Duodenal mucosa (tissue), 2 donors: ENCODE data around the gene ABCG2.

Experiments used
- H3K27ac ChIP-seq: one replicate; pipeline ENCODE4 v1.7.0; 2013; ENCODE audit warnings: low read depth, low read length
- H3K27me3 ChIP-seq, 2 donors: one replicate each; pipeline ENCODE4 v1.7.0; 2013; ENCODE audit warnings: low read length in 2 of 2, control low read depth in 1 of 2; ENCODE audit not compliant: insufficient read depth in 2 of 2, control insufficient read depth in 1 of 2
- H3K36me3 ChIP-seq, 2 donors: one replicate each; pipeline ENCODE4 v1.7.0; 2013; ENCODE audit warnings: low read length in 2 of 2, control low read depth in 1 of 2; ENCODE audit not compliant: insufficient read depth in 2 of 2, control insufficient read depth in 1 of 2
- H3K4me1 ChIP-seq, 2 donors: one replicate each; pipeline ENCODE4 v1.7.0; 2013; ENCODE audit warnings: low read length in 2 of 2, control low read depth in 1 of 2; ENCODE audit not compliant: insufficient read depth in 2 of 2, control insufficient read depth in 1 of 2
- H3K4me3 ChIP-seq, 2 donors: one replicate each; pipeline ENCODE4 v1.7.0; 2013; ENCODE audit warnings: low read length in 2 of 2, low read depth in 1 of 2
- H3K9ac ChIP-seq, 2 donors: one replicate each; pipeline ENCODE4 v1.7.0; 2013; ENCODE audit warnings: low read length in 2 of 2, low read depth in 1 of 2
- H3K9me3 ChIP-seq, 2 donors: one replicate each; pipeline ENCODE4 v1.7.0; 2013; ENCODE audit warnings: low read length in 2 of 2, control low read depth in 1 of 2; ENCODE audit not compliant: control insufficient read depth in 1 of 2

ABCG2 gene

GRCh38 chr4:88189881-88190585 lies 31.6 kb upstream of the ABCG2 start:
- peaks cover 13 to 15% of the 10 kb centered on the region in 2 donors for H3K4me1 ChIP-seq
- no peaks in the 10 kb centered on the region for H3K9me3 ChIP-seq
- H3K9ac ChIP-seq, result no peak overlapping the region
- no peaks in the 10 kb centered on the region for H3K27me3 ChIP-seq
- no peak overlapping the region for H3K27ac ChIP-seq
- H3K4me3 ChIP-seq, result no peak overlapping the region
- no peaks in the 10 kb centered on the region for H3K36me3 ChIP-seq

- Histone ChIP-seq H3K9me3 (no peaks in the 10 kb centered on the region), H3K27ac (no peak overlapping the region), H3K9ac (no peak overlapping the region), H3K36me3 (no peaks in the 10 kb centered on the region), H3K4me1 (peaks cover 9 to 10% of the 10 kb centered on the region in 2 donors), H3K27me3 (no peaks in the 10 kb centered on the region), H3K4me3 (no peak overlapping the region)
Measured at GRCh38 chr4:88189418-88189738, 30.9 kb upstream of the ABCG2 start.

- no peaks in the 10 kb centered on the region for H3K27me3 ChIP-seq
- no peaks in the 10 kb centered on the region for H3K9me3 ChIP-seq
- H3K4me3 ChIP-seq, result no peak overlapping the region
- peaks cover 9 to 10% of the 10 kb centered on the region in 2 donors for H3K4me1 ChIP-seq
- H3K9ac ChIP-seq, result no peak overlapping the region
- H3K36me3 ChIP-seq, result no peaks in the 10 kb centered on the region
- no peak overlapping the region for H3K27ac ChIP-seq
Measured at GRCh38 chr4:88188738-88189417, 30.4 kb upstream of the ABCG2 start.

- H3K27me3 ChIP-seq, result no peaks in the 10 kb centered on the region
- H3K4me3 ChIP-seq, result no peak overlapping the region
- no peak overlapping the region for H3K9ac ChIP-seq
- H3K36me3 ChIP-seq, result no peaks in the 10 kb centered on the region
- no peaks in the 10 kb centered on the region for H3K9me3 ChIP-seq
- peaks cover 9 to 10% of the 10 kb centered on the region in 2 donors for H3K4me1 ChIP-seq
- no peak overlapping the region for H3K27ac ChIP-seq
Measured at GRCh38 chr4:88187766-88188165, 29.3 kb upstream of the ABCG2 start.

GRCh38 chr4:88185906-88186305 lies 27.5 kb upstream of the ABCG2 start:
- Histone ChIP-seq H3K27me3 (no peaks in the 10 kb centered on the region), H3K27ac (no peak overlapping the region), H3K4me1 (peaks cover 9 to 10% of the 10 kb centered on the region in 2 donors), H3K9me3 (no peaks in the 10 kb centered on the region), H3K9ac (no peak overlapping the region), H3K36me3 (no peaks in the 10 kb centered on the region), H3K4me3 (no peak overlapping the region)

- Histone ChIP-seq H3K9ac (no peak overlapping the region), H3K27ac (no peak overlapping the region), H3K36me3 (no peaks in the 10 kb centered on the region), H3K4me1 (peaks cover 0 to 11% of the 10 kb centered on the region in 2 donors), H3K9me3 (peaks cover 0 to 7% of the 10 kb centered on the region in 2 donors), H3K27me3 (no peaks in the 10 kb centered on the region), H3K4me3 (no peak overlapping the region)
Measured at GRCh38 chr4:88179261-88179660, 20.8 kb upstream of the ABCG2 start.

GRCh38 chr4:88178626-88179231 lies 20.3 kb upstream of the ABCG2 start:
- peaks cover 0 to 7% of the 10 kb centered on the region in 2 donors for H3K9me3 ChIP-seq
- no peak overlapping the region for H3K4me3 ChIP-seq
- no peaks in the 10 kb centered on the region for H3K27me3 ChIP-seq
- H3K36me3 ChIP-seq, result no peaks in the 10 kb centered on the region
- H3K9ac ChIP-seq, result no peak overlapping the region
- H3K4me1 ChIP-seq, result peaks cover 0 to 11% of the 10 kb centered on the region in 2 donors
- no peak overlapping the region for H3K27ac ChIP-seq

GRCh38 chr4:88177983-88178625 lies 19.7 kb upstream of the ABCG2 start:
- H3K4me1 ChIP-seq, result peaks cover 0 to 11% of the 10 kb centered on the region in 2 donors
- H3K9me3 ChIP-seq, result peaks cover 0 to 7% of the 10 kb centered on the region in 2 donors
- no peak overlapping the region for H3K4me3 ChIP-seq
- H3K36me3 ChIP-seq, result no peaks in the 10 kb centered on the region
- H3K27ac ChIP-seq, result no peak overlapping the region
- no peak overlapping the region for H3K9ac ChIP-seq
- no peaks in the 10 kb centered on the region for H3K27me3 ChIP-seq

- Histone ChIP-seq H3K9me3 (no peaks in the 10 kb centered on the region), H3K36me3 (no peaks in the 10 kb centered on the region), H3K4me1 (peaks cover 0 to 5% of the 10 kb centered on the region in 2 donors), H3K4me3 (no peak overlapping the region), H3K27me3 (no peaks in the 10 kb centered on the region), H3K27ac (no peak overlapping the region), H3K9ac (no peak overlapping the region)
Measured at GRCh38 chr4:88172987-88173386, 14.5 kb upstream of the ABCG2 start.

- H3K9me3 ChIP-seq, result no peaks in the 10 kb centered on the region
- H3K9ac ChIP-seq, result no peak overlapping the region
- no peak overlapping the region for H3K4me3 ChIP-seq
- no peaks in the 10 kb centered on the region for H3K27me3 ChIP-seq
- no peak overlapping the region for H3K27ac ChIP-seq
- H3K4me1 ChIP-seq, result peaks cover 0 to 5% of the 10 kb centered on the region in 2 donors
- H3K36me3 ChIP-seq, result no peaks in the 10 kb centered on the region
Measured at GRCh38 chr4:88171206-88171605, 12.8 kb upstream of the ABCG2 start.
